HCT116 (cell line): ENCODE results near the gene TRIM38. TPM values are rescaled to one million over a fixed set of nuclear protein-coding genes. Genes with fewer than 3 reads are reported as not detected.

Source experiments
- ATAC-seq: fragments of 200-7000 bp; cut with Tn5 transposase; 2 replicates; pipeline ENCODE4 v1.9.1; 2020; ENCODE audit warnings: mild to moderate bottlenecking, moderate library complexity
- BruUV-seq: library from RNA; stranded (reverse); fragments of 400-500 nt; replicated peaks from 2 replicates; lab custom pipeline; 2021; lab: Mats Ljungman, UMichigan
- CTCF ChIA-PET: fragments of 300-600 bp; sonication (Branson Sonifier 250); formaldehyde crosslinking; loops from one replicate; lab custom pipeline; 2021; ENCODE audit warnings: antibody characterized with exemption; lab: Charles Lee
- POLR2A ChIA-PET: fragments of 300-600, 350-600 bp; sonication (Branson Sonifier 250); formaldehyde crosslinking; loops from one replicate; lab custom pipeline; 2021; ENCODE audit warnings: antibody characterized with exemption; lab: Charles Lee
- RAD21 ChIA-PET, 2 experiments: fragments of 300-600 bp; sonication (Branson Sonifier 250); formaldehyde crosslinking; loops; one replicate each; lab custom pipeline; 2023; ENCODE audit warnings: low total read pairs in 2 of 2; ENCODE audit not compliant: uncharacterized antibody in 2 of 2, unreplicated experiment in 2 of 2, low non-redundant PET in 1 of 2; lab: Charles Lee
- DNase-seq: peaks from one replicate; pipeline ENCODE4 v3.0.0-alpha.2; 2010; ENCODE audit warnings: low read depth, low spot score
- H2AFZ ChIP-seq: fragments of 200-600 bp; shearing (Covaris generic), sonication (generic); 2 replicates; pipeline ENCODE4 v1.6.1; 2017; ENCODE audit warnings: low read depth, mixed run types, mixed read lengths, antibody characterized with exemption, low read length; ENCODE audit not compliant: poor library complexity, severe bottlenecking
- H3K27ac ChIP-seq: 2 replicates; pipeline ENCODE4 v1.5.1; 2012; ENCODE audit warnings: low read depth, low read length
- H3K27me3 ChIP-seq: fragments of 200-600 bp; sonication (generic); 2 replicates; pipeline ENCODE4 v1.6.1; 2016; ENCODE audit warnings: mixed run types, low read length, mixed read lengths; ENCODE audit not compliant: insufficient read depth
- H3K36me3 ChIP-seq, 2 experiments: fragments of 200-500 bp in 1 of 2; fragments of 200-600 bp in 1 of 2; sonication (Bioruptor generic) in 1 of 2; sonication (generic) in 1 of 2; 2 replicates each; pipeline versions ENCODE4 v1.5.1 to v1.6.1; 2014 to 2016; ENCODE audit warnings: low read length in 2 of 2, inconsistent platforms in 1 of 2, mixed read lengths in 1 of 2, mixed run types in 1 of 2; ENCODE audit not compliant: insufficient read depth in 2 of 2, control insufficient read depth in 1 of 2
- H3K4me1 ChIP-seq, 2 experiments: fragments of 200-600 bp in 1 of 2; sonication (generic) in 1 of 2; 2 replicates each; pipeline versions ENCODE4 v1.5.1 to v1.6.1; 2012 to 2017; ENCODE audit warnings: low read length in 2 of 2, inconsistent platforms in 1 of 2, mild to moderate bottlenecking in 1 of 2, mixed read lengths in 1 of 2, mixed run types in 1 of 2, moderate library complexity in 1 of 2; ENCODE audit not compliant: insufficient read depth in 2 of 2, control insufficient read depth in 1 of 2
- H3K4me2 ChIP-seq: fragments of 200-600 bp; sonication (generic); 2 replicates; pipeline ENCODE4 v1.6.1; 2017; ENCODE audit warnings: mixed run types, low read length, mixed read lengths
- H3K4me3 ChIP-seq, 2 experiments: fragments of 200-600 bp in 1 of 2; sonication (generic) in 1 of 2; replicated peaks in 1 of 2; 2 replicates each; pipeline ENCODE4 v1.5.1; 2011 to 2016; ENCODE audit warnings: low read length in 2 of 2, control low read depth in 1 of 2, low read depth in 1 of 2, mild to moderate bottlenecking in 1 of 2, mixed read lengths in 1 of 2, mixed run types in 1 of 2
- H3K79me2 ChIP-seq: fragments of 200-600 bp; sonication (generic); 2 replicates; pipeline ENCODE4 v1.6.1; 2017; ENCODE audit warnings: mild to moderate bottlenecking, mixed run types, low read length, moderate library complexity, mixed read lengths; ENCODE audit not compliant: insufficient read depth
- H3K9ac ChIP-seq: fragments of 200-600 bp; sonication (generic); 2 replicates; pipeline ENCODE4 v1.6.1; 2016; ENCODE audit warnings: low read length, mixed read lengths
- H3K9me2 ChIP-seq: fragments of 200-600 bp; sonication (generic), shearing (Covaris generic); 2 replicates; pipeline ENCODE4 v1.6.1; 2017; ENCODE audit warnings: mixed run types, mild to moderate bottlenecking, moderate library complexity; ENCODE audit not compliant: insufficient read depth
- H3K9me3 ChIP-seq, 2 experiments: fragments of 200-500 bp in 1 of 2; fragments of 200-600 bp in 1 of 2; sonication (Bioruptor generic) in 1 of 2; sonication (generic) in 1 of 2; 2 replicates each; pipeline ENCODE4 v1.6.1; 2014 to 2017; ENCODE audit warnings: low read length in 2 of 2, mixed read lengths in 2 of 2, inconsistent platforms in 1 of 2, low read depth in 1 of 2, mild to moderate bottlenecking in 1 of 2, mixed run types in 1 of 2, moderate library complexity in 1 of 2; ENCODE audit not compliant: control insufficient read depth in 1 of 2, insufficient read depth in 1 of 2
- H4K20me1 ChIP-seq: fragments of 200-600 bp; sonication (generic), shearing (Covaris generic); 2 replicates; pipeline ENCODE4 v1.6.1; 2017; ENCODE audit warnings: mixed run types, mild to moderate bottlenecking, moderate library complexity; ENCODE audit not compliant: insufficient read depth
- CEBPB ChIP-seq: IDR thresholded peaks from 2 replicates; pipeline ENCODE4 v1.6.1; 2012; ENCODE audit warnings: low read depth
- EZH2phosphoT487 ChIP-seq: fragments of 200-600 bp; IDR thresholded peaks from 2 replicates; pipeline ENCODE4 v1.6.1; 2018; ENCODE audit warnings: antibody characterized with exemption, borderline replicate concordance
- POLR2A ChIP-seq: IDR thresholded peaks from 2 replicates; pipeline ENCODE4 v1.7.0; 2011; ENCODE audit warnings: borderline replicate concordance; ENCODE audit not compliant: insufficient read depth, insufficient read length; ENCODE audit errors: extremely low read depth
- POLR2AphosphoS5 ChIP-seq: IDR thresholded peaks from 2 replicates; pipeline ENCODE4 v1.6.1; 2011; ENCODE audit warnings: mild to moderate bottlenecking, low read depth, low read length, moderate library complexity
- RAD21 ChIP-seq: IDR thresholded peaks from 2 replicates; pipeline ENCODE4 v1.6.1; 2012; ENCODE audit warnings: low read depth, mild to moderate bottlenecking
- REST ChIP-seq: IDR thresholded peaks from 2 replicates; pipeline ENCODE4 v1.6.1; 2012; ENCODE audit warnings: low read depth
- SIN3A ChIP-seq: IDR thresholded peaks from 2 replicates; pipeline ENCODE4 v1.6.1; 2012; ENCODE audit warnings: low read depth
- SP1 ChIP-seq: IDR thresholded peaks from 2 replicates; pipeline ENCODE4 v1.6.1; 2012; ENCODE audit warnings: low read depth
- TCF7L2 ChIP-seq: IDR thresholded peaks from 2 replicates; pipeline ENCODE4 v1.7.0; 2011; ENCODE audit warnings: borderline replicate concordance, inconsistent platforms; ENCODE audit not compliant: insufficient read depth, insufficient read length; ENCODE audit errors: extremely low read depth
- YY1 ChIP-seq: IDR thresholded peaks from 2 replicates; pipeline ENCODE4 v1.6.1; 2011; ENCODE audit warnings: low read length, low read depth, moderate library complexity, mild to moderate bottlenecking; ENCODE audit not compliant: insufficient replicate concordance; ENCODE audit errors: extremely low read depth
- intact Hi-C: fragments of 100-400 bp; cut with micrococcal nuclease; formaldehyde crosslinking; loops from 2 replicates; pipeline ENCODE4 v1.10.0; 2022
- total RNA-seq: library from RNA; stranded (reverse); gene quantifications from one replicate; pipeline ENCODE4 v1.2.1, GENCODE V29; 2021; ENCODE audit not compliant: unreplicated experiment

TRIM38 gene
- total RNA-seq, 1 experiment from 2014 or later = 9.6 TPM

GRCh38 chr6:25916789-25917490 lies 45.7 kb upstream of the TRIM38 start:
- no peaks in the 10 kb centered on the region for H4K20me1 ChIP-seq
- H3K27ac ChIP-seq = no peak overlapping the region
- no peak overlapping the region for H3K9ac ChIP-seq
- ChIA-PET CTCF (no interaction called here), RAD21 (no interaction called here), POLR2A (no interaction called here)
- DNase-seq (no peak), ATAC-seq (no peak)
- intact Hi-C loops = no loop called here
- H3K4me3 ChIP-seq = no peak overlapping the region
- H3K79me2 ChIP-seq = no peaks in the 10 kb centered on the region
- no peaks in the 10 kb centered on the region for H3K9me3 ChIP-seq
- H3K4me1 ChIP-seq = no peaks in the 10 kb centered on the region
- H2AFZ ChIP-seq = no peak overlapping the region
- BruUV-seq = no TSS peak
- H3K27me3 ChIP-seq = no peaks in the 10 kb centered on the region
- no peak for TF ChIP-seq SP1
- no peak for TF ChIP-seq EZH2phosphoT487
- TF ChIP-seq POLR2A = no peak
- TF ChIP-seq RAD21 = no peak
- no peak for TF ChIP-seq CEBPB
- TF ChIP-seq POLR2AphosphoS5 = no peak
- TF ChIP-seq SIN3A = no peak
- no peak for TF ChIP-seq YY1
- TF ChIP-seq REST = no peak
- no peak for TF ChIP-seq TCF7L2
- H3K4me2 ChIP-seq = no peak overlapping the region
- H3K9me2 ChIP-seq = no peaks in the 10 kb centered on the region
- no peaks in the 10 kb centered on the region for H3K36me3 ChIP-seq
